Suppressor macrophage treated with lipopolysaccharide for 1 hour (primary cell): ENCODE data around the gene CCDC179.

Source experiments
- DNase-seq, 3 donors: peaks; one replicate each; pipeline ENCODE4 v3.0.0-alpha.2; 2020 to 2022

Gene CCDC179

DNA sequence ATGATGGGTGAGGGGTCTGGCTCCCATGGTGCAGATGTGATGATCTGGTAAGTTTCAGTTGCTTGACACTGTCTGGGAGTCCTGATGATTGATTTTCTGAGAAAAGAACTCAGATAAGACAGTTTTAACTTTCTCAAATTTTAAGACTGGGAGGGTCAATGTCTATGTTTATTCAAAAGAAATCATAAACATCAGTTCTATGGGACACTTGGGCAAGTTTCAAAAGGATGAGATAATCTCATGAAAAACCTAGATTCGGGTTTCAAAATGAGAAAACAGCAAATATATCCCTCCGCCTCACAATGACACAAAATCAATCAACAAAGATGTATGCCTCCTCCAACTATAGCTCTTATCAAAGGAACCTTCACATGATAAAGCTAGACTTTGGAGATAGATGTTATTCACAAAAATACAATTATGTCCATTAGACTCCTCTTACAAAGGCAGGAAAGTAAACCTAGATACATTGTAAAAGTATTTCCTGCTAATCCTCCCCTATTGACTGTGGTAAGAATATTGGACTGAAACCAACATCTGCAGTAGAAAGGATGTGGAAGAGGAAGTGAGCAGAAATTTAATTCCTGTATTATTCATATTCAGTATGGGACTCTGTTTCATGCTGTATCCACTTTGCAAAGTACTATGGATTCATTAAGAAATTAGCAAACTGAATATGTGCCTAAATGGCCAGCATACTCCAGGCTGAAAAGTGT, 52.3 kb downstream of the CCDC179 start:
- no peak for DNase-seq

DNA sequence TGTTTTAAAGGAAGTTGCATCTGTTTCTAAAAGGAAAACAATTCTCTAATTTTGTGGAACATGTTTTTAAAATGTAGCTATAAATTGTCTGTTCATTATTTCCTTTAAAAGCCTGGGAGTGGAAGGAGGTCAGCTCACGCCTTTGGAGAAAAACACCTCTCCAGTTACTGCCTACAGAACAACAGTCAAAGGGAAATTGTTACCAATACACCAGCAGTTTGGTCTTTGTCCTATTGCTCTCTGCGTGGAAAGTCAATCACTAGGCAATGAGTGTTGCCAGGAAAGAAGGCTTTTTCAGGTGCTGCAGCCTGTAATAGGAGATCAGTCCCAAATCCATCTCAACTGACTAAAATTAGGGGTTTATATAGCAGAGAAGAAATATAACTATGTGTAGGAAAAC, 52.9 kb downstream of the CCDC179 start:
- DNase-seq, result no peak

DNA sequence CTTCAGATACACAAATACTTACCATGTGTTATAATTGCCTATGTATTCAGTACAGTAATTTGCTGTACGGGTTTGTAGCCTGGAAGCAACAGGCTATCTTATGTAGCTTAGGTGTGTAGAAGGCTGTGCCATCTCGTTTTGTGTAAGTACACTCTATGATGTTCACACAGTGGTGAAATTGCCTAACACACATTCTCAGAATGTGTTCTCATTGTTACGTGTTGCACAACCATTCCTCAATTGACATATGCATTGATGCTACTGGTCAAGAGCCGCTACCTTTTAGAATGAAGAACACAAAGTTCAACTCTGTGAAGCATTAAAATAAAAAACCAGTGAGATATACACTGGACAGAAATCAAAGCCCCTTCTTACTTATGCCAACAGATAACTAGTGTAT, 57.4 kb downstream of the CCDC179 start:
- DNase-seq, result no peak

DNA sequence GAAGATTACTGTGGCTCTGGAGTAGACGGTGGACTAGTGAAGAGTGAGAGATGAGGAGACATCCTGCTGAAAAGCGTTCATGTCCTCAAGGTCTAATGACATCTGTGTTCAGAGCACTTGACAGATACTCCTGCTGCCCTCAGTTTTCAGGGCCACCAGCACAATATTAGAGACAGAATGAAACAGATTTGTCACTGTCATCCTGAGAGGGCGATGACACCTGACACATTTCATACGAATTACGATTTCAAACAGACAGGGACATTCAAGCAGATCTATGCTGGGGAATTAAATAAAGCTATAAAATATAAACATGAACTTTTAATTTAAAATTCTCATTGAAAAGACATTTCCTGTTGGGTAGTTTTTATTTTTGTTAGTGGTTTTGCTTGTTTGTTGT, 59.8 kb downstream of the CCDC179 start:
- no peak for DNase-seq

DNA sequence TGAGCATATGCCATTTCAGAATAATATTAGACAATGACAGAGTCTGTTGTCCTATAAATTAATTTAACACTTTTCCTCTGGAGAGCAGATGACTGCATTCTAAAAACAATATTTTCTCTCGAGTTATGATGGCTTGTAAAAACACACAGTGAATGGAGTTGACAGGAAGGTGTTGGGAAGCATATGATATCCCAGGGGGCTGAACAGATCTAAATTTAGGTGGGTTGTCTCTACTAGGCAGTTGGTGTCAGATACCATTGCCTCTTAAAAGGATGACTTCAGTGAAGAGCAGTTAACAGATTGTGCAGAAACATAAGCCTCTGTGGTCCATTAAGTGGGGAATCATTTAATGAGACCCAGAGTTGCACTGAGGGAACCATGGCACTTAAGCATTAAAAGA, 61.4 kb downstream of the CCDC179 start:
- DNase-seq, result no peak

DNA sequence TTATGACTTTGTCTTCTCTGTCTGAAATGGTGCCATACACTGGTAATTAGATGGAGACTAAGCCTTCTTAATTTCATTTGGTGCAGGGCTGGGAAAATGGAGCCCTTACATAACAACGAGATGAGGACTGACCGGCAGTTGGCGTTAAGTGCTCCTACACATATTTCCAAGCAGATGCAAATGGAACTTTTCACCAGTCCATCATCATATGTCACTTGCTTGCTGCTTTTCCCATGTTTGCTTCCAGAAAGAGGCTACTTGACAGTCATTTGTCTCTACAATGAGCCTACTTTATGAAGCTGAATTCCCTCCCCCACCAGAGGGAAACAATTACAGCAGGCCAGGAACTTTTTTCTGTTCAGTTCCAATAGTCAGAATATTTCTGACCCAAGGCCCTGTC, 63.2 kb downstream of the CCDC179 start:
- DNase-seq, result no peak
